K562 (cell line): ENCODE results near the gene HHIPL1. TPM values are rescaled to one million over a fixed set of nuclear protein-coding genes. Genes with fewer than 3 reads are reported as not detected.

Experiments used
- BACH1 ChIP-seq: fragments of 200-800 bp; sonication (Bioruptor generic); IDR thresholded peaks from 2 replicates; pipeline ENCODE4 v1.6.1; 2016; ENCODE audit warnings: missing genetic modification characterization, missing compliant biosample characterization
- CSDE1 ChIP-seq, 2 experiments: fragments of 450-650 bp; IDR thresholded peaks; 2 replicates each; pipeline ENCODE4 v1.6.1; 2016; ENCODE audit warnings: mild to moderate bottlenecking in 1 of 2
- FUS ChIP-seq: fragments of 200-400 bp; formaldehyde crosslinking; optimal IDR thresholded peaks from 2 replicates; pipeline ENCODE3; 2017; ENCODE audit warnings: low read depth, low read length
- IRF1 ChIP-seq: sonication (generic); formaldehyde crosslinking; IDR thresholded peaks from 2 replicates; pipeline ENCODE4 v1.8.0; 2022; ENCODE audit warnings: missing genetic modification reagents, mild to moderate bottlenecking, borderline replicate concordance
- NBN ChIP-seq: fragments of 450-650 bp; IDR thresholded peaks from 2 replicates; pipeline ENCODE4 v1.6.1; 2016; ENCODE audit warnings: low read depth, mild to moderate bottlenecking
- NFIC ChIP-seq: fragments of 450-650 bp; IDR thresholded peaks from 2 replicates; pipeline ENCODE4 v1.6.1; 2017; ENCODE audit warnings: mild to moderate bottlenecking, inconsistent platforms
- RBFOX2 ChIP-seq: fragments of 200-400 bp; formaldehyde crosslinking; IDR thresholded peaks from 2 replicates; pipeline ENCODE4 v1.6.1; 2017; ENCODE audit warnings: low read depth, mild to moderate bottlenecking, low read length, moderate library complexity
- RBM34 ChIP-seq: fragments of 200-400 bp; formaldehyde crosslinking; IDR thresholded peaks from 2 replicates; pipeline ENCODE4 v1.6.1; 2018; ENCODE audit warnings: low read length, borderline replicate concordance; ENCODE audit not compliant: insufficient read depth
- ZBTB40 ChIP-seq, 2 experiments: fragments of 450-650 bp in 1 of 2; sonication (generic) in 1 of 2; formaldehyde crosslinking in 1 of 2; IDR thresholded peaks; 2 replicates each; pipeline versions ENCODE4 v1.7.1 to v1.9.0; 2016 to 2022; ENCODE audit warnings: inconsistent platforms in 1 of 2, mild to moderate bottlenecking in 1 of 2, missing genetic modification reagents in 1 of 2
- ZBTB7A ChIP-seq: IDR thresholded peaks from 2 replicates; pipeline ENCODE4 v1.6.1; 2011; ENCODE audit warnings: low read depth, mild to moderate bottlenecking, low read length, moderate library complexity, borderline replicate concordance; ENCODE audit not compliant: control insufficient read depth
- ZFP36 ChIP-seq: fragments of 150-350 bp; IDR thresholded peaks from 2 replicates; pipeline ENCODE4 v1.6.1; 2018; ENCODE audit warnings: low read length, low read depth; ENCODE audit not compliant: partially characterized antibody
- ZFX ChIP-seq: sonication (generic); formaldehyde crosslinking; IDR thresholded peaks from 2 replicates; pipeline ENCODE4 v1.8.0; 2022; ENCODE audit warnings: mild to moderate bottlenecking, missing genetic modification reagents, moderate library complexity
- ZNF778 ChIP-seq: fragments of 450-650 bp; formaldehyde crosslinking; IDR thresholded peaks from 2 replicates; pipeline ENCODE4 v1.4.0; 2020; ENCODE audit warnings: mild to moderate bottlenecking, moderate library complexity
- polyA plus RNA-seq, 8 experiments: library from polyadenylated mRNA; depleted of rRNA in 4 of 8; stranded (reverse) in 5 of 8; unstranded in 3 of 8; fragments of >200 nt; fragmentation: Nextera tagmentation in 2 of 8; fragmentation: Illumina TruSeq in 1 of 8; extraction: Ambion mirVana in 2 of 8; extraction: Trizol in 1 of 8; gene quantifications; 2 replicates each; pipeline versions ENCODE4 v1.2.1 to v1.2.3, GENCODE V29; 2011 to 2014; ENCODE audit warnings: inconsistent platforms in 1 of 8, missing spikeins in 1 of 8
- total RNA-seq, 7 experiments: library from RNA; depleted of rRNA in 6 of 7; stranded (reverse); fragments of >200 nt in 6 of 7; fragmentation: Illumina TruSeq in 2 of 7; extraction: Trizol in 2 of 7; gene quantifications; 2 replicates each; pipeline versions ENCODE4 v1.2.1 to v1.2.3, GENCODE V29; 2011 to 2021; ENCODE audit warnings: low replicate concordance in 1 of 7
- TF ChIP-seq, protein P1 (sequence below): IDR thresholded peaks from 3 replicates; pipeline ENCODE4 v1.6.1; 2011; ENCODE audit warnings: borderline replicate concordance, mild to moderate bottlenecking, moderate library complexity; ENCODE audit not compliant: insufficient read length; ENCODE audit errors: extremely low read depth

The HHIPL1 gene
- total and polyA plus RNA-seq, 9 of the 15 experiments (the other 6 are each of a cell fraction or from before 2014, with no cell fraction given): not detected

- TF ChIP-seq ZBTB40 (IDR thresholded peaks at IDR 0.05): peak; percentile 61
- no peak for TF ChIP-seq ZBTB40 (CRISPR knock-in tag; IDR thresholded peaks at IDR 0.05)
- TF ChIP-seq, protein P1, sequence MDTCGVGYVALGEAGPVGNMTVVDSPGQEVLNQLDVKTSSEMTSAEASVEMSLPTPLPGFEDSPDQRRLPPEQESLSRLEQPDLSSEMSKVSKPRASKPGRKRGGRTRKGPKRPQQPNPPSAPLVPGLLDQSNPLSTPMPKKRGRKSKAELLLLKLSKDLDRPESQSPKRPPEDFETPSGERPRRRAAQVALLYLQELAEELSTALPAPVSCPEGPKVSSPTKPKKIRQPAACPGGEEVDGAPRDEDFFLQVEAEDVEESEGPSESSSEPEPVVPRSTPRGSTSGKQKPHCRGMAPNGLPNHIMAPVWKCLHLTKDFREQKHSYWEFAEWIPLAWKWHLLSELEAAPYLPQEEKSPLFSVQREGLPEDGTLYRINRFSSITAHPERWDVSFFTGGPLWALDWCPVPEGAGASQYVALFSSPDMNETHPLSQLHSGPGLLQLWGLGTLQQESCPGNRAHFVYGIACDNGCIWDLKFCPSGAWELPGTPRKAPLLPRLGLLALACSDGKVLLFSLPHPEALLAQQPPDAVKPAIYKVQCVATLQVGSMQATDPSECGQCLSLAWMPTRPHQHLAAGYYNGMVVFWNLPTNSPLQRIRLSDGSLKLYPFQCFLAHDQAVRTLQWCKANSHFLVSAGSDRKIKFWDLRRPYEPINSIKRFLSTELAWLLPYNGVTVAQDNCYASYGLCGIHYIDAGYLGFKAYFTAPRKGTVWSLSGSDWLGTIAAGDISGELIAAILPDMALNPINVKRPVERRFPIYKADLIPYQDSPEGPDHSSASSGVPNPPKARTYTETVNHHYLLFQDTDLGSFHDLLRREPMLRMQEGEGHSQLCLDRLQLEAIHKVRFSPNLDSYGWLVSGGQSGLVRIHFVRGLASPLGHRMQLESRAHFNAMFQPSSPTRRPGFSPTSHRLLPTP: no peak
- peak; percentile 37; the same call in 1 of the 2 replicates for TF ChIP-seq ZBTB7A
- no peak for TF ChIP-seq BACH1 (tag)
- TF ChIP-seq IRF1: no peak
- no peak for TF ChIP-seq RBM34
- peak; percentile 80 for TF ChIP-seq RBFOX2
- TF ChIP-seq ZFP36: no peak
- TF ChIP-seq NFIC: no peak
- TF ChIP-seq ZNF778 (CRISPR knock-in tag): no peak
- TF ChIP-seq NBN: no peak
- no peak for TF ChIP-seq FUS
- TF ChIP-seq ZFX (CRISPR knock-in tag): peak; percentile 77
- peak in 1 of 2 experiments; percentile 87; a peak in 2 of 4 replicates for TF ChIP-seq CSDE1 (IDR thresholded peaks at IDR 0.05)
Observed at GRCh38 chr14:99683619-99684409, 38.9 kb downstream of the HHIPL1 start, which contains the start of gene CYP46A1 (continued).
